Measurements from ENCODE around the gene GNS. TPM values are rescaled to one million over a fixed set of nuclear protein-coding genes. Genes with fewer than 3 reads are reported as not detected.

GNS gene
- total RNA-seq: 98.6 and 110 TPM in 2 replicates

DNA sequence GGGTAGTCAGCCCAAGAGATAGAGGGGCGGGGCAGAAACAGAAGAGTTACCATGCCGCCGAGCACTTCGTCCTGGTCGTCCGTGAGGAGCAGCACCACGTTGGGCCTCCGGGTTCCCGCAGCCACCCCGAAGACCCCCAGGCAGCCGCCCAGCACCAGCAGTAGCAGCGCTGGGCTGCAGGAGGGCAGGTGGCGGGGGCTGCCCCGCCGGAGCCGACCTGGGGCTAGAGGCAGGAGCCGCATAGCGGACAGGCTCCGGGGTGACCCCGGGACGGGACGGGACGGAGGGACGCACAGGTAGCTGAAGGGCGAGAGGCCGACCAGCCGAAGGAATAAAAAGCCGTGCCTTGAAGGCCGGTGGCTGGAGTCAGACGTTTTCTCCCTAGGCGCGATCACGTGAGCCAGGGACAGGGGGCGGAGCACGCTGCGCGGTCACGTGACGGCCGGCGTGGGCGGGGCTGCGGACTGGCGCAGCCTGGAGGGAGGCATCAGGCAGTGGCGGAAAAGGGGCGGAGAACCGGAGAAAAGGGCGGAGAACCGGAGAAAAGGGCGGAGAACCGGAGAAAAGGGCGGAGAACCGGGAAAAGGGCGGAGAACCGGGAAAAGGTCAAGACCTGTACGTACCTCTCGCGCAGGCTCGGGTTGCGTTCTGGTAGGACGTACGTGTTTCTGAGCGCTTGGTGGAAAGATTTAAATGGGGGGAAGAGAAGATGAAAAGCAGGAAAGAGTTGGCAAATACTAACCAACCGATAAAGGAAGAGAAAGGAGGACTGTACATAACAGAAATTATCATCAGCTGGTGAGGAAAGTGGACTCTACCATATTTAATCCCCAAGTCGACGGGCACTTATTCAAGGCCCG lies at the start of gene GNS:
TSS of gene GNS (minus strand) at position 372 of the 860 bp plus-strand sequence. CDS start at position 242, 130 bp downstream.

Other genes starting within 250 kb of the GNS start
- 15.3 and 19.1 TPM in 2 replicates for gene RASSF3, start 148.9 kb downstream of the GNS start, total RNA-seq
- gene TBC1D30, start 65.2 kb upstream of the GNS start, total RNA-seq: 0.16 and 0.39 TPM in 2 replicates

Measured in epithelial cell of alveolus of lung (primary cell).